GM23338 (cell line): ENCODE measurements around the gene FBXW8. TPM values are rescaled to one million over a fixed set of nuclear protein-coding genes. Genes with fewer than 3 reads are reported as not detected.

Experiments used
- ATAC-seq: fragments of 200-7000 bp; cut with Tn5 transposase; 3 replicates; pipeline ENCODE4 v1.9.1; 2020
- DNase-seq: peaks from one replicate; pipeline ENCODE4 v3.0.0-alpha.2; 2015; ENCODE audit warnings: low spot score
- H2AFZ ChIP-seq: fragments of 200-600 bp; sonication (generic); 2 replicates; pipeline ENCODE4 v1.8.0; 2016; ENCODE audit warnings: antibody characterized with exemption, mild to moderate bottlenecking, moderate library complexity
- H3F3A ChIP-seq: fragments of 200-600 bp; sonication (generic); replicated peaks from 2 replicates; pipeline ENCODE4 v1.8.0; 2017; ENCODE audit warnings: antibody characterized with exemption, mixed run types, low read depth
- H3K27ac ChIP-seq: fragments of 200-600 bp; sonication (generic); 2 replicates; pipeline ENCODE4 v1.6.1; 2016; ENCODE audit warnings: low read depth
- H3K27me3 ChIP-seq: fragments of 200-600 bp; sonication (generic); 2 replicates; pipeline ENCODE4 v1.8.0; 2016; ENCODE audit warnings: mild to moderate bottlenecking, mixed run types, moderate library complexity; ENCODE audit not compliant: insufficient read depth
- H3K36me3 ChIP-seq: fragments of 200-600 bp; sonication (generic); 2 replicates; pipeline ENCODE4 v1.8.0; 2016; ENCODE audit warnings: mild to moderate bottlenecking; ENCODE audit not compliant: insufficient read depth
- H3K4me1 ChIP-seq: fragments of 200-600 bp; sonication (generic); 2 replicates; pipeline ENCODE4 v1.8.0; 2016; ENCODE audit warnings: mild to moderate bottlenecking, moderate library complexity; ENCODE audit not compliant: insufficient read depth
- H3K4me2 ChIP-seq: fragments of 200-600 bp; sonication (generic); 2 replicates; pipeline ENCODE4 v1.7.1; 2017; ENCODE audit warnings: mixed run types
- H3K4me3 ChIP-seq: fragments of 200-600 bp; sonication (generic); 2 replicates; pipeline ENCODE4 v1.6.1; 2016; ENCODE audit warnings: mixed run types
- H3K79me2 ChIP-seq: fragments of 200-600 bp; sonication (generic); replicated peaks from 2 replicates; pipeline ENCODE4 v1.8.0; 2017; ENCODE audit warnings: mild to moderate bottlenecking; ENCODE audit not compliant: insufficient read depth
- H3K9me2 ChIP-seq: fragments of 200-600 bp; sonication (generic); 2 replicates; pipeline ENCODE4 v1.8.0; 2017; ENCODE audit not compliant: insufficient read depth
- H4K20me1 ChIP-seq: fragments of 200-600 bp; sonication (generic); replicated peaks from 2 replicates; pipeline ENCODE4 v1.8.0; 2017; ENCODE audit warnings: mild to moderate bottlenecking; ENCODE audit not compliant: insufficient read depth
- H3K27ac Mint-ChIP-seq: 2 replicates; pipeline ENCODE4 v1.8.0; 2020; ENCODE audit warnings: inconsistent platforms, mild to moderate bottlenecking, moderate library complexity, mixed read lengths
- H3K27me3 Mint-ChIP-seq: 3 replicates; pipeline ENCODE4 v1.8.0; 2022; ENCODE audit warnings: low read depth, mild to moderate bottlenecking, moderate library complexity, mixed read lengths, inconsistent platforms; ENCODE audit not compliant: insufficient read depth, poor library complexity
- H3K36me3 Mint-ChIP-seq: 3 replicates; pipeline ENCODE4 v1.8.0; 2021; ENCODE audit warnings: low read depth, mild to moderate bottlenecking, inconsistent platforms, moderate library complexity, mixed read lengths
- H3K4me1 Mint-ChIP-seq: 3 replicates; pipeline ENCODE4 v1.8.0; 2020; ENCODE audit warnings: mild to moderate bottlenecking, inconsistent platforms, mixed read lengths
- H3K4me3 Mint-ChIP-seq: 3 replicates; pipeline ENCODE4 v1.8.0; 2021; ENCODE audit warnings: moderate library complexity, mild to moderate bottlenecking, inconsistent platforms, mixed read lengths
- H3K9me3 Mint-ChIP-seq: 3 replicates; pipeline ENCODE4 v1.8.0; 2020; ENCODE audit warnings: moderate library complexity, mild to moderate bottlenecking, inconsistent platforms, mixed read lengths
- CREB1 ChIP-seq: fragments of 250-450 bp; sonication (Bioruptor Pico); IDR thresholded peaks from 2 replicates; pipeline ENCODE4 v1.5.0; 2020; ENCODE audit warnings: low read depth, mild to moderate bottlenecking, moderate library complexity
- CTCF ChIP-seq, 2 experiments: fragments of 200-600 bp in 1 of 2; sonication (generic) in 1 of 2; conservative IDR thresholded peaks; 2 replicates each; pipeline versions ENCODE4 v1.5.1 to v1.6.1; 2016 to 2017; ENCODE audit warnings: antibody characterized with exemption in 2 of 2, low read depth in 2 of 2, mild to moderate bottlenecking in 2 of 2, moderate library complexity in 1 of 2
- ETS1 ChIP-seq: IDR thresholded peaks from 2 replicates; pipeline ENCODE4 v1.6.1; 2016; ENCODE audit warnings: antibody characterized with exemption
- EZH2 ChIP-seq: fragments of 200-600 bp; sonication (generic); IDR thresholded peaks from one replicate; pipeline ENCODE4 v1.8.0; 2017; ENCODE audit warnings: antibody characterized with exemption, mild to moderate bottlenecking, low read depth; ENCODE audit not compliant: unreplicated experiment
- EZH2phosphoT487 ChIP-seq: fragments of 200-600 bp; sonication (generic); IDR thresholded peaks from one replicate; pipeline ENCODE4 v1.8.1; 2018; ENCODE audit warnings: antibody characterized with exemption; ENCODE audit not compliant: unreplicated experiment
- JUNB ChIP-seq: IDR thresholded peaks from one replicate; pipeline ENCODE4 v1.6.1; 2016; ENCODE audit warnings: antibody characterized with exemption; ENCODE audit not compliant: unreplicated experiment
- NANOG ChIP-seq: IDR thresholded peaks from 2 replicates; pipeline ENCODE4 v1.6.1; 2016; ENCODE audit warnings: antibody characterized with exemption, borderline replicate concordance
- POLR2AphosphoS5 ChIP-seq: IDR thresholded peaks from 2 replicates; pipeline ENCODE4 v1.6.1; 2016; ENCODE audit warnings: antibody characterized with exemption, low read depth
- REST ChIP-seq: IDR thresholded peaks from one replicate; pipeline ENCODE4 v1.6.1; 2018; ENCODE audit warnings: antibody characterized with exemption; ENCODE audit not compliant: unreplicated experiment
- STAT1 ChIP-seq: IDR thresholded peaks from one replicate; pipeline ENCODE4 v1.6.1; 2016; ENCODE audit warnings: antibody characterized with exemption; ENCODE audit not compliant: unreplicated experiment
- ZNF114 ChIP-seq: fragments of 250-450 bp; sonication (Bioruptor Pico); IDR thresholded peaks from 2 replicates; pipeline ENCODE4 v1.5.0; 2020; ENCODE audit warnings: mild to moderate bottlenecking, moderate library complexity
- ZNF331 ChIP-seq: fragments of 250-450 bp; sonication (Bioruptor Pico); IDR thresholded peaks from 2 replicates; pipeline ENCODE4 v1.5.0; 2020; ENCODE audit warnings: low read depth, mild to moderate bottlenecking, moderate library complexity
- ZNF462 ChIP-seq: fragments of 250-450 bp; sonication (Bioruptor Pico); IDR thresholded peaks from 2 replicates; pipeline ENCODE4 v1.5.0; 2020; ENCODE audit warnings: mild to moderate bottlenecking, moderate library complexity
- polyA plus RNA-seq: library from polyadenylated mRNA; unstranded; fragments of >200 nt; fragmentation: Nextera tagmentation; extraction: Ambion mirVana; gene quantifications from 2 replicates; pipeline ENCODE4 v1.2.1, GENCODE V29; 2016
- total RNA-seq: library from RNA; depleted of rRNA; stranded (reverse); fragments of >200 nt; shearing (Covaris generic); gene quantifications from 2 replicates; pipeline ENCODE4 v1.2.3, GENCODE V29; 2014

Gene FBXW8
- total and polyA plus RNA-seq, 2 experiments from 2014 or later, result 4.6 to 13.9 TPM

GRCh38 chr12:117048585-117048904, 137.8 kb downstream of the FBXW8 start:
- H3K4me1 ChIP-seq, result peaks cover 15% of the 10 kb centered on the region
- H3K27ac ChIP-seq, result no peak overlapping the region
- no peaks in the 10 kb centered on the region for H3K79me2 ChIP-seq
- no peak overlapping the region for H3K4me3 Mint-ChIP-seq
- TF ChIP-seq EZH2 (no peak), ZNF114 (CRISPR knock-in tag) (no peak), CTCF (conservative IDR thresholded peaks at IDR 0.05; ENCODE audit: low read depth in 2 of 2) (no peak), ETS1 (no peak), ZNF331 (CRISPR knock-in tag) (no peak), CREB1 (no peak), STAT1 (no peak), ZNF462 (no peak), REST (no peak), POLR2AphosphoS5 (no peak), NANOG (no peak), EZH2phosphoT487 (no peak), JUNB (no peak)
- no peaks in the 10 kb centered on the region for H3K9me2 ChIP-seq
- no peaks in the 10 kb centered on the region; the same call in 2 of the 3 replicates for H3K36me3 Mint-ChIP-seq
- no peaks in the 10 kb centered on the region for H3K36me3 ChIP-seq
- H3K9me3 Mint-ChIP-seq, result no peaks in the 10 kb centered on the region
- no peak for DNase-seq
- H3K27me3 Mint-ChIP-seq, result peaks cover 9% of the 10 kb centered on the region
- no peaks in the 10 kb centered on the region for H3F3A ChIP-seq
- no peak overlapping the region; the same call in 1 of the 2 replicates for H3K27ac Mint-ChIP-seq
- no peak overlapping the region for H2AFZ ChIP-seq
- no peak overlapping the region for H3K4me2 ChIP-seq
- no peak overlapping the region for H3K4me3 ChIP-seq
- H3K4me1 Mint-ChIP-seq, result peaks cover 56% of the 10 kb centered on the region
- ATAC-seq, result no peak
- H3K27me3 ChIP-seq, result no peaks in the 10 kb centered on the region
- no peaks in the 10 kb centered on the region for H4K20me1 ChIP-seq
